HCT116 (cell line): ENCODE results near the gene CNBD2. TPM values are rescaled to one million over a fixed set of nuclear protein-coding genes. Genes with fewer than 3 reads are reported as not detected.

Source experiments
- ATAC-seq: fragments of 200-7000 bp; cut with Tn5 transposase; 2 replicates; pipeline ENCODE4 v1.9.1; 2020; ENCODE audit warnings: mild to moderate bottlenecking, moderate library complexity
- BruUV-seq: library from RNA; stranded (reverse); fragments of 400-500 nt; replicated peaks from 2 replicates; lab custom pipeline; 2021; lab: Mats Ljungman, UMichigan
- CTCF ChIA-PET: fragments of 300-600 bp; sonication (Branson Sonifier 250); formaldehyde crosslinking; loops from one replicate; lab custom pipeline; 2021; ENCODE audit warnings: antibody characterized with exemption; lab: Charles Lee
- POLR2A ChIA-PET: fragments of 300-600, 350-600 bp; sonication (Branson Sonifier 250); formaldehyde crosslinking; loops from one replicate; lab custom pipeline; 2021; ENCODE audit warnings: antibody characterized with exemption; lab: Charles Lee
- RAD21 ChIA-PET, 2 experiments: fragments of 300-600 bp; sonication (Branson Sonifier 250); formaldehyde crosslinking; loops; one replicate each; lab custom pipeline; 2023; ENCODE audit warnings: low total read pairs in 2 of 2; ENCODE audit not compliant: uncharacterized antibody in 2 of 2, unreplicated experiment in 2 of 2, low non-redundant PET in 1 of 2; lab: Charles Lee
- DNase-seq: peaks from one replicate; pipeline ENCODE4 v3.0.0-alpha.2; 2010; ENCODE audit warnings: low read depth, low spot score
- H2AFZ ChIP-seq: fragments of 200-600 bp; shearing (Covaris generic), sonication (generic); 2 replicates; pipeline ENCODE4 v1.6.1; 2017; ENCODE audit warnings: low read depth, mixed run types, mixed read lengths, antibody characterized with exemption, low read length; ENCODE audit not compliant: poor library complexity, severe bottlenecking
- H3K27ac ChIP-seq: 2 replicates; pipeline ENCODE4 v1.5.1; 2012; ENCODE audit warnings: low read depth, low read length
- H3K27me3 ChIP-seq: fragments of 200-600 bp; sonication (generic); 2 replicates; pipeline ENCODE4 v1.6.1; 2016; ENCODE audit warnings: mixed run types, low read length, mixed read lengths; ENCODE audit not compliant: insufficient read depth
- H3K36me3 ChIP-seq, 2 experiments: fragments of 200-500 bp in 1 of 2; fragments of 200-600 bp in 1 of 2; sonication (Bioruptor generic) in 1 of 2; sonication (generic) in 1 of 2; 2 replicates each; pipeline versions ENCODE4 v1.5.1 to v1.6.1; 2014 to 2016; ENCODE audit warnings: low read length in 2 of 2, inconsistent platforms in 1 of 2, mixed read lengths in 1 of 2, mixed run types in 1 of 2; ENCODE audit not compliant: insufficient read depth in 2 of 2, control insufficient read depth in 1 of 2
- H3K4me1 ChIP-seq, 2 experiments: fragments of 200-600 bp in 1 of 2; sonication (generic) in 1 of 2; 2 replicates each; pipeline versions ENCODE4 v1.5.1 to v1.6.1; 2012 to 2017; ENCODE audit warnings: low read length in 2 of 2, inconsistent platforms in 1 of 2, mild to moderate bottlenecking in 1 of 2, mixed read lengths in 1 of 2, mixed run types in 1 of 2, moderate library complexity in 1 of 2; ENCODE audit not compliant: insufficient read depth in 2 of 2, control insufficient read depth in 1 of 2
- H3K4me2 ChIP-seq: fragments of 200-600 bp; sonication (generic); 2 replicates; pipeline ENCODE4 v1.6.1; 2017; ENCODE audit warnings: mixed run types, low read length, mixed read lengths
- H3K4me3 ChIP-seq, 2 experiments: fragments of 200-600 bp in 1 of 2; sonication (generic) in 1 of 2; replicated peaks in 1 of 2; 2 replicates each; pipeline ENCODE4 v1.5.1; 2011 to 2016; ENCODE audit warnings: low read length in 2 of 2, control low read depth in 1 of 2, low read depth in 1 of 2, mild to moderate bottlenecking in 1 of 2, mixed read lengths in 1 of 2, mixed run types in 1 of 2
- H3K79me2 ChIP-seq: fragments of 200-600 bp; sonication (generic); 2 replicates; pipeline ENCODE4 v1.6.1; 2017; ENCODE audit warnings: mild to moderate bottlenecking, mixed run types, low read length, moderate library complexity, mixed read lengths; ENCODE audit not compliant: insufficient read depth
- H3K9ac ChIP-seq: fragments of 200-600 bp; sonication (generic); 2 replicates; pipeline ENCODE4 v1.6.1; 2016; ENCODE audit warnings: low read length, mixed read lengths
- H3K9me2 ChIP-seq: fragments of 200-600 bp; sonication (generic), shearing (Covaris generic); 2 replicates; pipeline ENCODE4 v1.6.1; 2017; ENCODE audit warnings: mixed run types, mild to moderate bottlenecking, moderate library complexity; ENCODE audit not compliant: insufficient read depth
- H3K9me3 ChIP-seq, 2 experiments: fragments of 200-500 bp in 1 of 2; fragments of 200-600 bp in 1 of 2; sonication (Bioruptor generic) in 1 of 2; sonication (generic) in 1 of 2; 2 replicates each; pipeline ENCODE4 v1.6.1; 2014 to 2017; ENCODE audit warnings: low read length in 2 of 2, mixed read lengths in 2 of 2, inconsistent platforms in 1 of 2, low read depth in 1 of 2, mild to moderate bottlenecking in 1 of 2, mixed run types in 1 of 2, moderate library complexity in 1 of 2; ENCODE audit not compliant: control insufficient read depth in 1 of 2, insufficient read depth in 1 of 2
- H4K20me1 ChIP-seq: fragments of 200-600 bp; sonication (generic), shearing (Covaris generic); 2 replicates; pipeline ENCODE4 v1.6.1; 2017; ENCODE audit warnings: mixed run types, mild to moderate bottlenecking, moderate library complexity; ENCODE audit not compliant: insufficient read depth
- CEBPB ChIP-seq: IDR thresholded peaks from 2 replicates; pipeline ENCODE4 v1.6.1; 2012; ENCODE audit warnings: low read depth
- EGR1 ChIP-seq: IDR thresholded peaks from 2 replicates; pipeline ENCODE4 v1.6.1; 2012; ENCODE audit warnings: low read depth
- EZH2 ChIP-seq: fragments of 200-600 bp; sonication (generic); IDR thresholded peaks from 2 replicates; pipeline ENCODE4 v1.6.1; 2017; ENCODE audit warnings: antibody characterized with exemption, mixed run types
- FOSL1 ChIP-seq: IDR thresholded peaks from 2 replicates; pipeline ENCODE4 v1.6.1; 2012; ENCODE audit warnings: low read depth
- JUND ChIP-seq: IDR thresholded peaks from 2 replicates; pipeline ENCODE4 v1.6.1; 2012
- POLR2A ChIP-seq: IDR thresholded peaks from 2 replicates; pipeline ENCODE4 v1.7.0; 2011; ENCODE audit warnings: borderline replicate concordance; ENCODE audit not compliant: insufficient read depth, insufficient read length; ENCODE audit errors: extremely low read depth
- RAD21 ChIP-seq: IDR thresholded peaks from 2 replicates; pipeline ENCODE4 v1.6.1; 2012; ENCODE audit warnings: low read depth, mild to moderate bottlenecking
- SIN3A ChIP-seq: IDR thresholded peaks from 2 replicates; pipeline ENCODE4 v1.6.1; 2012; ENCODE audit warnings: low read depth
- SP1 ChIP-seq: IDR thresholded peaks from 2 replicates; pipeline ENCODE4 v1.6.1; 2012; ENCODE audit warnings: low read depth
- SRF ChIP-seq: IDR thresholded peaks from 2 replicates; pipeline ENCODE4 v1.6.1; 2012; ENCODE audit warnings: low read depth
- ZNF274 ChIP-seq: fragments of 200-500 bp; sonication (Bioruptor generic); IDR thresholded peaks from 2 replicates; pipeline ENCODE4 v1.6.1; 2014; ENCODE audit warnings: mild to moderate bottlenecking, low read depth, low read length, inconsistent platforms
- intact Hi-C: fragments of 100-400 bp; cut with micrococcal nuclease; formaldehyde crosslinking; loops from 2 replicates; pipeline ENCODE4 v1.10.0; 2022
- total RNA-seq: library from RNA; stranded (reverse); gene quantifications from one replicate; pipeline ENCODE4 v1.2.1, GENCODE V29; 2021; ENCODE audit not compliant: unreplicated experiment
- TF ChIP-seq, protein P1 (sequence below), 3 experiments: fragments of 200-600 bp in 1 of 3; sonication (generic) in 1 of 3; IDR thresholded peaks in 2 of 3; conservative IDR thresholded peaks in 1 of 3; 2 replicates each; pipeline ENCODE4 v1.5.1; 2012 to 2017; ENCODE audit warnings: low read depth in 2 of 3, low read length in 2 of 3, antibody characterized with exemption in 1 of 3, borderline replicate concordance in 1 of 3, control low read depth in 1 of 3, mild to moderate bottlenecking in 1 of 3, mixed read lengths in 1 of 3, mixed run types in 1 of 3, moderate library complexity in 1 of 3; ENCODE audit not compliant: insufficient read depth in 1 of 3
- TF ChIP-seq, protein P2 (sequence below): IDR thresholded peaks from 2 replicates; pipeline ENCODE4 v1.6.1; 2012; ENCODE audit warnings: low read depth
- TF ChIP-seq, protein P3 (sequence below): IDR thresholded peaks from 2 replicates; pipeline ENCODE4 v1.6.1; 2012
- TF ChIP-seq, protein P4 (sequence below): IDR thresholded peaks from 2 replicates; pipeline ENCODE4 v1.6.1; 2012
- TF ChIP-seq, protein P5 (sequence below): IDR thresholded peaks from 2 replicates; pipeline ENCODE4 v1.6.1; 2011; ENCODE audit warnings: mild to moderate bottlenecking, low read length, moderate library complexity; ENCODE audit not compliant: insufficient replicate concordance; ENCODE audit errors: extremely low read depth

The CNBD2 gene
- total RNA-seq, 1 experiment from 2014 or later, result 3.1 TPM

DNA sequence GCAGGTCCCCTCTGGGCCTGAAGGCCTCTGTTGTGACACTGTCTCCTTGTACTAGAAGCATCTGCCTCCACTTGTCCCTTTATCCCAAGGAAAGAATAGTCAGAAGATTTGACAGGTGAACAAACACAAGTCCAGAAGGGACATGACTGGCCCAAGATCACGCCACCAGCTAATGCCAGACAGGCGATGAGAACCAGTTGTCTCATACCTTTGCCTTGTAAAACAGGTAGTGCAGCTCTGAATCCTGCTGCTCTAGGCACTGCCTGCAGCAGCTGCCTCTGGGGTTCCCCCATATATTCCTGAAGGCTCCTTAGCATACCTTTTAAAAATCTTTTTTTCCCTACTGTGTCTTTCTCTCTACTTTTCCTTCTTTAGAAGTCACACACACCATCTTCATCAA, 39.1 kb upstream of the CNBD2 start (continued):
- TF ChIP-seq, protein P1, sequence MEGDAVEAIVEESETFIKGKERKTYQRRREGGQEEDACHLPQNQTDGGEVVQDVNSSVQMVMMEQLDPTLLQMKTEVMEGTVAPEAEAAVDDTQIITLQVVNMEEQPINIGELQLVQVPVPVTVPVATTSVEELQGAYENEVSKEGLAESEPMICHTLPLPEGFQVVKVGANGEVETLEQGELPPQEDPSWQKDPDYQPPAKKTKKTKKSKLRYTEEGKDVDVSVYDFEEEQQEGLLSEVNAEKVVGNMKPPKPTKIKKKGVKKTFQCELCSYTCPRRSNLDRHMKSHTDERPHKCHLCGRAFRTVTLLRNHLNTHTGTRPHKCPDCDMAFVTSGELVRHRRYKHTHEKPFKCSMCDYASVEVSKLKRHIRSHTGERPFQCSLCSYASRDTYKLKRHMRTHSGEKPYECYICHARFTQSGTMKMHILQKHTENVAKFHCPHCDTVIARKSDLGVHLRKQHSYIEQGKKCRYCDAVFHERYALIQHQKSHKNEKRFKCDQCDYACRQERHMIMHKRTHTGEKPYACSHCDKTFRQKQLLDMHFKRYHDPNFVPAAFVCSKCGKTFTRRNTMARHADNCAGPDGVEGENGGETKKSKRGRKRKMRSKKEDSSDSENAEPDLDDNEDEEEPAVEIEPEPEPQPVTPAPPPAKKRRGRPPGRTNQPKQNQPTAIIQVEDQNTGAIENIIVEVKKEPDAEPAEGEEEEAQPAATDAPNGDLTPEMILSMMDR (IDR thresholded peaks at IDR 0.05 in 2 of 3, conservative IDR thresholded peaks at IDR 0.05 in 1 of 3; ENCODE audit: borderline replicate concordance in 1 of 3, insufficient read depth in 1 of 3, low read depth in 2 of 3, low read length in 2 of 3), result no peak
- TF ChIP-seq SP1, result no peak
- TF ChIP-seq EGR1, result no peak
- no peak for TF ChIP-seq FOSL1

DNA sequence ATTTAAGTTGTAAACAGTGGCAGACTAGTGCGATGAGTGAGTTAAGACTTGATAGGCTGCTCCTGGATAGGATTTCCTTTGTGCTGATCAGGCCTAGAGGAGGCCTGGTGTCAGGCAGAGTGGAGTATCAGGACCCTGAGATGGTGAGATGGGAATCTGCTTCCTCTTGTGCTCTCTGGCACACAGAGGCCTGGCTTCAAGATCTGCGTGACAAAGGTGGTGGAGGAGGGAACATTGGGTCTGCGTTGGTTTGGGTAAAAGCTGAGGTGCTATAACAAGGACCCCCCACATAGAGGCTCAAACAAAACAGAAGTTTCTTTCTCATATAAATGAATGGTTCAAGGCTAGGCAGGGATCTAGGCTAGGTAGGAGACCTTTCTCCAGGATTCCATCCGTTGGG, 34.3 kb upstream of the CNBD2 start:
- no peaks in the 10 kb centered on the region for H3K9me2 ChIP-seq
- ATAC-seq (no peak), DNase-seq (no peak)
- H2AFZ ChIP-seq, result no peak overlapping the region
- no peak overlapping the region for H3K27ac ChIP-seq
- no peak overlapping the region for H3K4me2 ChIP-seq
- RAD21 ChIA-PET, result no interaction called here
- no peak overlapping the region for H3K9ac ChIP-seq
- POLR2A ChIA-PET, result no interaction called here
- CTCF ChIA-PET, result interaction anchor here (1.0 kb wide), 1 partner anchor 20 kb away, joined by 3 read pairs; the partner anchor contains the start of gene SCAND1
- no peaks in the 10 kb centered on the region for H4K20me1 ChIP-seq
- peaks cover 0 to 3% of the 10 kb centered on the region in 2 experiments; a peak in 1 of 4 replicates for H3K36me3 ChIP-seq
- no peaks in the 10 kb centered on the region for H3K79me2 ChIP-seq
- BruUV-seq, result no TSS peak
- no peak overlapping the region for H3K4me3 ChIP-seq
- H3K4me1 ChIP-seq, result no peaks in the 10 kb centered on the region
- intact Hi-C loops, result no loop called here
- H3K9me3 ChIP-seq, result no peaks in the 10 kb centered on the region
- H3K27me3 ChIP-seq, result no peaks in the 10 kb centered on the region
- TF ChIP-seq ZNF274 (no peak), RAD21 (no peak), EZH2 (no peak), JUND (no peak), SIN3A (no peak), SRF (no peak), POLR2A (no peak), CEBPB (no peak)
- TF ChIP-seq, protein P2, sequence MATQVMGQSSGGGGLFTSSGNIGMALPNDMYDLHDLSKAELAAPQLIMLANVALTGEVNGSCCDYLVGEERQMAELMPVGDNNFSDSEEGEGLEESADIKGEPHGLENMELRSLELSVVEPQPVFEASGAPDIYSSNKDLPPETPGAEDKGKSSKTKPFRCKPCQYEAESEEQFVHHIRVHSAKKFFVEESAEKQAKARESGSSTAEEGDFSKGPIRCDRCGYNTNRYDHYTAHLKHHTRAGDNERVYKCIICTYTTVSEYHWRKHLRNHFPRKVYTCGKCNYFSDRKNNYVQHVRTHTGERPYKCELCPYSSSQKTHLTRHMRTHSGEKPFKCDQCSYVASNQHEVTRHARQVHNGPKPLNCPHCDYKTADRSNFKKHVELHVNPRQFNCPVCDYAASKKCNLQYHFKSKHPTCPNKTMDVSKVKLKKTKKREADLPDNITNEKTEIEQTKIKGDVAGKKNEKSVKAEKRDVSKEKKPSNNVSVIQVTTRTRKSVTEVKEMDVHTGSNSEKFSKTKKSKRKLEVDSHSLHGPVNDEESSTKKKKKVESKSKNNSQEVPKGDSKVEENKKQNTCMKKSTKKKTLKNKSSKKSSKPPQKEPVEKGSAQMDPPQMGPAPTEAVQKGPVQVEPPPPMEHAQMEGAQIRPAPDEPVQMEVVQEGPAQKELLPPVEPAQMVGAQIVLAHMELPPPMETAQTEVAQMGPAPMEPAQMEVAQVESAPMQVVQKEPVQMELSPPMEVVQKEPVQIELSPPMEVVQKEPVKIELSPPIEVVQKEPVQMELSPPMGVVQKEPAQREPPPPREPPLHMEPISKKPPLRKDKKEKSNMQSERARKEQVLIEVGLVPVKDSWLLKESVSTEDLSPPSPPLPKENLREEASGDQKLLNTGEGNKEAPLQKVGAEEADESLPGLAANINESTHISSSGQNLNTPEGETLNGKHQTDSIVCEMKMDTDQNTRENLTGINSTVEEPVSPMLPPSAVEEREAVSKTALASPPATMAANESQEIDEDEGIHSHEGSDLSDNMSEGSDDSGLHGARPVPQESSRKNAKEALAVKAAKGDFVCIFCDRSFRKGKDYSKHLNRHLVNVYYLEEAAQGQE, result no peak
- TF ChIP-seq, protein P1 (IDR thresholded peaks at IDR 0.05 in 2 of 3, conservative IDR thresholded peaks at IDR 0.05 in 1 of 3; ENCODE audit: borderline replicate concordance in 1 of 3, insufficient read depth in 1 of 3, low read depth in 2 of 3, low read length in 2 of 3), result no peak
- TF ChIP-seq, protein P3, sequence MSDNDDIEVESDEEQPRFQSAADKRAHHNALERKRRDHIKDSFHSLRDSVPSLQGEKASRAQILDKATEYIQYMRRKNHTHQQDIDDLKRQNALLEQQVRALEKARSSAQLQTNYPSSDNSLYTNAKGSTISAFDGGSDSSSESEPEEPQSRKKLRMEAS, result no peak
- TF ChIP-seq, protein P4, sequence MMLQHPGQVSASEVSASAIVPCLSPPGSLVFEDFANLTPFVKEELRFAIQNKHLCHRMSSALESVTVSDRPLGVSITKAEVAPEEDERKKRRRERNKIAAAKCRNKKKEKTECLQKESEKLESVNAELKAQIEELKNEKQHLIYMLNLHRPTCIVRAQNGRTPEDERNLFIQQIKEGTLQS, result no peak
- TF ChIP-seq, protein P5, sequence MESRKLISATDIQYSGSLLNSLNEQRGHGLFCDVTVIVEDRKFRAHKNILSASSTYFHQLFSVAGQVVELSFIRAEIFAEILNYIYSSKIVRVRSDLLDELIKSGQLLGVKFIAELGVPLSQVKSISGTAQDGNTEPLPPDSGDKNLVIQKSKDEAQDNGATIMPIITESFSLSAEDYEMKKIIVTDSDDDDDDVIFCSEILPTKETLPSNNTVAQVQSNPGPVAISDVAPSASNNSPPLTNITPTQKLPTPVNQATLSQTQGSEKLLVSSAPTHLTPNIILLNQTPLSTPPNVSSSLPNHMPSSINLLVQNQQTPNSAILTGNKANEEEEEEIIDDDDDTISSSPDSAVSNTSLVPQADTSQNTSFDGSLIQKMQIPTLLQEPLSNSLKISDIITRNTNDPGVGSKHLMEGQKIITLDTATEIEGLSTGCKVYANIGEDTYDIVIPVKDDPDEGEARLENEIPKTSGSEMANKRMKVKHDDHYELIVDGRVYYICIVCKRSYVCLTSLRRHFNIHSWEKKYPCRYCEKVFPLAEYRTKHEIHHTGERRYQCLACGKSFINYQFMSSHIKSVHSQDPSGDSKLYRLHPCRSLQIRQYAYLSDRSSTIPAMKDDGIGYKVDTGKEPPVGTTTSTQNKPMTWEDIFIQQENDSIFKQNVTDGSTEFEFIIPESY, result no peak
